Measurements from ENCODE around the gene COMMD2.

COMMD2 gene

GRCh38 chr3:149751551-149751950 lies 738 bp downstream of the COMMD2 start:
- TF ChIP-seq, protein P1, sequence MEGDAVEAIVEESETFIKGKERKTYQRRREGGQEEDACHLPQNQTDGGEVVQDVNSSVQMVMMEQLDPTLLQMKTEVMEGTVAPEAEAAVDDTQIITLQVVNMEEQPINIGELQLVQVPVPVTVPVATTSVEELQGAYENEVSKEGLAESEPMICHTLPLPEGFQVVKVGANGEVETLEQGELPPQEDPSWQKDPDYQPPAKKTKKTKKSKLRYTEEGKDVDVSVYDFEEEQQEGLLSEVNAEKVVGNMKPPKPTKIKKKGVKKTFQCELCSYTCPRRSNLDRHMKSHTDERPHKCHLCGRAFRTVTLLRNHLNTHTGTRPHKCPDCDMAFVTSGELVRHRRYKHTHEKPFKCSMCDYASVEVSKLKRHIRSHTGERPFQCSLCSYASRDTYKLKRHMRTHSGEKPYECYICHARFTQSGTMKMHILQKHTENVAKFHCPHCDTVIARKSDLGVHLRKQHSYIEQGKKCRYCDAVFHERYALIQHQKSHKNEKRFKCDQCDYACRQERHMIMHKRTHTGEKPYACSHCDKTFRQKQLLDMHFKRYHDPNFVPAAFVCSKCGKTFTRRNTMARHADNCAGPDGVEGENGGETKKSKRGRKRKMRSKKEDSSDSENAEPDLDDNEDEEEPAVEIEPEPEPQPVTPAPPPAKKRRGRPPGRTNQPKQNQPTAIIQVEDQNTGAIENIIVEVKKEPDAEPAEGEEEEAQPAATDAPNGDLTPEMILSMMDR (conservative IDR thresholded peaks at IDR 0.05; ENCODE audit: control insufficient read depth, insufficient read depth, low read depth, low read length): no peak
- peak overlapping the region; percentile 96 for H3K4me3 ChIP-seq (ENCODE audit: control insufficient read depth, low read depth, low read length)
- DNase-seq (ENCODE audit: low read depth): no peak

- DNase-seq (ENCODE audit: low read depth): no peak
- no peak overlapping the region for H3K4me3 ChIP-seq (ENCODE audit: control insufficient read depth, low read depth, low read length)
- TF ChIP-seq, protein P1 (conservative IDR thresholded peaks at IDR 0.05; ENCODE audit: control insufficient read depth, insufficient read depth, low read depth, low read length): no peak
These were observed 7.7 kb downstream of the COMMD2 start for GRCh38 chr3:149744606-149745005.

- no peak for DNase-seq (ENCODE audit: low read depth)
- H3K4me3 ChIP-seq (ENCODE audit: control insufficient read depth, low read depth, low read length): no peak overlapping the region
- TF ChIP-seq, protein P1 (conservative IDR thresholded peaks at IDR 0.05; ENCODE audit: control insufficient read depth, insufficient read depth, low read depth, low read length): no peak
These were observed 8.1 kb downstream of the COMMD2 start for GRCh38 chr3:149744151-149744550.

- DNase-seq (ENCODE audit: low read depth): no peak
- TF ChIP-seq, protein P1 (conservative IDR thresholded peaks at IDR 0.05; ENCODE audit: control insufficient read depth, insufficient read depth, low read depth, low read length): no peak
These were observed 12.9 kb downstream of the COMMD2 start for GRCh38 chr3:149739396-149739795.

DNA sequence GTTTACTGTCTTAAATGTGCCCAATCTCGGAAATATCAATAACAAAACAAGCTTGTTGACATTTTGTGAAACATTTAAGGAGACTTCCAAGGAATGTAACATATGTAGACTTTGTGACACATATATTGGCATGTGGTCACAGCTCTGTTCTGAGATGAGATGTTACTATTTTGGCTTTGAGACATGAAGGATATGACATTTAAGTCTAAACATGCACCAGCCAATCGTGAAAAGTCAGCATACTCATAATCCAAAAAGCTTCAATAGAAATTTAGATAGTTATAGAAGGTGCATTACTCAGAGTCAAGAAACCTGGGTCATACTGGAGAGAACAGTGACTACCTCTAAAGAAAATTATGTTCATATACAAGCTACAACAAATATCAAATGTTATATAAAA lies 13.4 kb downstream of the COMMD2 start:
- DNase-seq (ENCODE audit: low read depth): no peak
- TF ChIP-seq, protein P1 (conservative IDR thresholded peaks at IDR 0.05; ENCODE audit: control insufficient read depth, insufficient read depth, low read depth, low read length): no peak
- no peak overlapping the region for H3K4me3 ChIP-seq (ENCODE audit: control insufficient read depth, low read depth, low read length)

More at GRCh38 chr3:149739396-149739795, 12.9 kb downstream of the COMMD2 start:
- H3K4me3 ChIP-seq (ENCODE audit: control insufficient read depth, low read depth, low read length): no peak overlapping the region

DNA sequence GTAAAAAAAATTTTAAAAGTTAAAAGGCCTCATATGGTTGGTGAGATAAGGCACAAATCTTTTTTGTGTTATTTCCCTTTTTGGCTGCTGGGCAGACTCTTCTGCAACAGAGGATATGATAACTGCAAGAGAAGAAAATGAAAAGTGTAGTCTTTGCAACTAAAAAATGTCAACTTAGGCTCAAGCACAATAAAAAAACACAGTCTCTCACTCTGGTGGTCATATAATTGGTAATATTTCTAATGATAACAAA lies 15.4 kb downstream of the COMMD2 start:
- TF ChIP-seq, protein P1 (conservative IDR thresholded peaks at IDR 0.05; ENCODE audit: control insufficient read depth, insufficient read depth, low read depth, low read length): no peak
- H3K4me3 ChIP-seq (ENCODE audit: control insufficient read depth, low read depth, low read length): no peak overlapping the region
- DNase-seq (ENCODE audit: low read depth): no peak
